Measurements from ENCODE around the gene TFAP2D. TPM values are rescaled to one million over a fixed set of nuclear protein-coding genes. Genes with fewer than 3 reads are reported as not detected.

TFAP2D gene
- total RNA-seq, 1 donor from 2014 or later = not detected

GRCh38 chr6:50822078-50822476 is 108.8 kb downstream of the TFAP2D start:
- Histone ChIP-seq H3K27ac (no peak overlapping the region), H3K4me1 (peaks cover 0 to 5% of the 10 kb centered on the region in 2 donors), H3K4me3 (no peak overlapping the region), H3K9me3 (no peaks in the 10 kb centered on the region), H3K36me3 (no peaks in the 10 kb centered on the region), H3K27me3 (peaks cover 13% of the 10 kb centered on the region)
- intact Hi-C loops (cut with DNase I) = no loop called here
- no peak for DNase-seq (ENCODE audit: low spot score in 2 of 2)
- TF ChIP-seq, protein P1, sequence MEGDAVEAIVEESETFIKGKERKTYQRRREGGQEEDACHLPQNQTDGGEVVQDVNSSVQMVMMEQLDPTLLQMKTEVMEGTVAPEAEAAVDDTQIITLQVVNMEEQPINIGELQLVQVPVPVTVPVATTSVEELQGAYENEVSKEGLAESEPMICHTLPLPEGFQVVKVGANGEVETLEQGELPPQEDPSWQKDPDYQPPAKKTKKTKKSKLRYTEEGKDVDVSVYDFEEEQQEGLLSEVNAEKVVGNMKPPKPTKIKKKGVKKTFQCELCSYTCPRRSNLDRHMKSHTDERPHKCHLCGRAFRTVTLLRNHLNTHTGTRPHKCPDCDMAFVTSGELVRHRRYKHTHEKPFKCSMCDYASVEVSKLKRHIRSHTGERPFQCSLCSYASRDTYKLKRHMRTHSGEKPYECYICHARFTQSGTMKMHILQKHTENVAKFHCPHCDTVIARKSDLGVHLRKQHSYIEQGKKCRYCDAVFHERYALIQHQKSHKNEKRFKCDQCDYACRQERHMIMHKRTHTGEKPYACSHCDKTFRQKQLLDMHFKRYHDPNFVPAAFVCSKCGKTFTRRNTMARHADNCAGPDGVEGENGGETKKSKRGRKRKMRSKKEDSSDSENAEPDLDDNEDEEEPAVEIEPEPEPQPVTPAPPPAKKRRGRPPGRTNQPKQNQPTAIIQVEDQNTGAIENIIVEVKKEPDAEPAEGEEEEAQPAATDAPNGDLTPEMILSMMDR (IDR thresholded peaks at IDR 0.05) = no peak

Other genes starting within 250 kb of the TFAP2D start
- gene TFAP2B, start 105.3 kb downstream of the TFAP2D start, total RNA-seq = not detected

Measured in ascending aorta (tissue), 2 donors.